CD4-positive, alpha-beta T cell treated with Interleukin-2 at 100 ng/mL for 4 hours (primary cell): ENCODE results near the gene ACSL5.

Experiments
- DNase-seq: peaks from one replicate; pipeline ENCODE4 v3.0.0-alpha.2; 2020; ENCODE audit warnings: low spot score

The ACSL5 gene

GRCh38 chr10:112465299-112465883 is 91.5 kb downstream of the ACSL5 start:
- no peak for DNase-seq

GRCh38 chr10:112466802-112467201 is 92.9 kb downstream of the ACSL5 start:
- no peak for DNase-seq

GRCh38 chr10:112467541-112468075 is 93.7 kb downstream of the ACSL5 start:
- DNase-seq = no peak

GRCh38 chr10:112471878-112472487 is 98.1 kb downstream of the ACSL5 start:
- peak; percentile 53 for DNase-seq

GRCh38 chr10:112475575-112476218 is 101.8 kb downstream of the ACSL5 start:
- DNase-seq = peak; percentile 12
